ENCODE data around the gene ATMIN. TPM values are rescaled to one million over a fixed set of nuclear protein-coding genes. Genes with fewer than 3 reads are reported as not detected.

The ATMIN gene
- total and polyA plus RNA-seq, 2 of the 13 experiments (the other 11 are each of a cell fraction or from before 2014, with no cell fraction given): 34.6 to 60.4 TPM

DNA sequence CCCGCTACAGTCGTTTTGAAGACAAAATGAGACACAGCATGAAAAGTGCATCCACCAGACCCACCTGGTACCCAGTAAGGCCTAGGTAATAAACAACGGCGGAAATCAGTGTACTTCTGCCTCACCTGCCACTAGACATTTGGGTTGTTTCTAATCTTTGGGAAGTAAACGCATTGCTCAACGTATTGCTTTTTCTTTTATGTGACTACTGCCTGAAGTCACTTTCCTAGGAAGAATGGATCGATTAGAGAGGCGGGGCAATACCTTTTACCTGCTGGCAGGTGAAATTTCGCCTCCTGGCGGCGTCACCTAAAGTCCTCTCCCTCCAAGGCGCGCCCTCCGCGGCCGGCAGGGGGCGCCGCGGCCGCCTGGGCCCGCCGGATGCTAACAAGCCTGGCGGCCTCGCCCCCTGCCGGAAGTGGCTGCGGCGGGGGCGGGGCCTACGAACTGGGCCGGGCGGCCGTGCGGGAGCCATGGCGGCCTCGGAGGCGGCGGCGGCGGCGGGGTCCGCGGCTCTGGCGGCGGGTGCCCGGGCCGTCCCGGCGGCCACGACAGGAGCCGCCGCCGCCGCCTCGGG is at the start of gene ATMIN (continued):
- TF ChIP-seq, protein P1, sequence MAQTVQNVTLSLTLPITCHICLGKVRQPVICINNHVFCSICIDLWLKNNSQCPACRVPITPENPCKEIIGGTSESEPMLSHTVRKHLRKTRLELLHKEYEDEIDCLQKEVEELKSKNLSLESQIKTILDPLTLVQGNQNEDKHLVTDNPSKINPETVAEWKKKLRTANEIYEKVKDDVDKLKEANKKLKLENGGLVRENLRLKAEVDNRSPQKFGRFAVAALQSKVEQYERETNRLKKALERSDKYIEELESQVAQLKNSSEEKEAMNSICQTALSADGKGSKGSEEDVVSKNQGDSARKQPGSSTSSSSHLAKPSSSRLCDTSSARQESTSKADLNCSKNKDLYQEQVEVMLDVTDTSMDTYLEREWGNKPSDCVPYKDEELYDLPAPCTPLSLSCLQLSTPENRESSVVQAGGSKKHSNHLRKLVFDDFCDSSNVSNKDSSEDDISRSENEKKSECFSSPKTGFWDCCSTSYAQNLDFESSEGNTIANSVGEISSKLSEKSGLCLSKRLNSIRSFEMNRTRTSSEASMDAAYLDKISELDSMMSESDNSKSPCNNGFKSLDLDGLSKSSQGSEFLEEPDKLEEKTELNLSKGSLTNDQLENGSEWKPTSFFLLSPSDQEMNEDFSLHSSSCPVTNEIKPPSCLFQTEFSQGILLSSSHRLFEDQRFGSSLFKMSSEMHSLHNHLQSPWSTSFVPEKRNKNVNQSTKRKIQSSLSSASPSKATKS (CRISPR knock-in tag; IDR thresholded peaks at IDR 0.05): no peak; the same call in 1 of the 2 replicates
- TF ChIP-seq, protein P2, sequence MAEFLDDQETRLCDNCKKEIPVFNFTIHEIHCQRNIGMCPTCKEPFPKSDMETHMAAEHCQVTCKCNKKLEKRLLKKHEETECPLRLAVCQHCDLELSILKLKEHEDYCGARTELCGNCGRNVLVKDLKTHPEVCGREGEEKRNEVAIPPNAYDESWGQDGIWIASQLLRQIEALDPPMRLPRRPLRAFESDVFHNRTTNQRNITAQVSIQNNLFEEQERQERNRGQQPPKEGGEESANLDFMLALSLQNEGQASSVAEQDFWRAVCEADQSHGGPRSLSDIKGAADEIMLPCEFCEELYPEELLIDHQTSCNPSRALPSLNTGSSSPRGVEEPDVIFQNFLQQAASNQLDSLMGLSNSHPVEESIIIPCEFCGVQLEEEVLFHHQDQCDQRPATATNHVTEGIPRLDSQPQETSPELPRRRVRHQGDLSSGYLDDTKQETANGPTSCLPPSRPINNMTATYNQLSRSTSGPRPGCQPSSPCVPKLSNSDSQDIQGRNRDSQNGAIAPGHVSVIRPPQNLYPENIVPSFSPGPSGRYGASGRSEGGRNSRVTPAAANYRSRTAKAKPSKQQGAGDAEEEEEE (CRISPR knock-in tag; IDR thresholded peaks at IDR 0.05; ENCODE audit: borderline replicate concordance): no peak
- TF ChIP-seq ZNF460 (CRISPR knock-in tag; IDR thresholded peaks at IDR 0.05; ENCODE audit: borderline replicate concordance): no peak
- no peak for TF ChIP-seq TOE1 (CRISPR knock-in tag; IDR thresholded peaks at IDR 0.05)
- TF ChIP-seq SP5 (CRISPR knock-in tag; IDR thresholded peaks at IDR 0.05; ENCODE audit: borderline replicate concordance, low read depth): peak; percentile 81
- no peak for TF ChIP-seq NFE2L1 (CRISPR knock-in tag; IDR thresholded peaks at IDR 0.05; ENCODE audit: borderline replicate concordance)
- TF ChIP-seq, protein P3, sequence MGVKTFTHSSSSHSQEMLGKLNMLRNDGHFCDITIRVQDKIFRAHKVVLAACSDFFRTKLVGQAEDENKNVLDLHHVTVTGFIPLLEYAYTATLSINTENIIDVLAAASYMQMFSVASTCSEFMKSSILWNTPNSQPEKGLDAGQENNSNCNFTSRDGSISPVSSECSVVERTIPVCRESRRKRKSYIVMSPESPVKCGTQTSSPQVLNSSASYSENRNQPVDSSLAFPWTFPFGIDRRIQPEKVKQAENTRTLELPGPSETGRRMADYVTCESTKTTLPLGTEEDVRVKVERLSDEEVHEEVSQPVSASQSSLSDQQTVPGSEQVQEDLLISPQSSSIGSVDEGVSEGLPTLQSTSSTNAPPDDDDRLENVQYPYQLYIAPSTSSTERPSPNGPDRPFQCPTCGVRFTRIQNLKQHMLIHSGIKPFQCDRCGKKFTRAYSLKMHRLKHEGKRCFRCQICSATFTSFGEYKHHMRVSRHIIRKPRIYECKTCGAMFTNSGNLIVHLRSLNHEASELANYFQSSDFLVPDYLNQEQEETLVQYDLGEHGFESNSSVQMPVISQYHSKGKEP (CRISPR knock-in tag; IDR thresholded peaks at IDR 0.05): no peak
- TF ChIP-seq ZNF432 (CRISPR knock-in tag; IDR thresholded peaks at IDR 0.05; ENCODE audit: borderline replicate concordance): no peak
- TF ChIP-seq, protein P4, sequence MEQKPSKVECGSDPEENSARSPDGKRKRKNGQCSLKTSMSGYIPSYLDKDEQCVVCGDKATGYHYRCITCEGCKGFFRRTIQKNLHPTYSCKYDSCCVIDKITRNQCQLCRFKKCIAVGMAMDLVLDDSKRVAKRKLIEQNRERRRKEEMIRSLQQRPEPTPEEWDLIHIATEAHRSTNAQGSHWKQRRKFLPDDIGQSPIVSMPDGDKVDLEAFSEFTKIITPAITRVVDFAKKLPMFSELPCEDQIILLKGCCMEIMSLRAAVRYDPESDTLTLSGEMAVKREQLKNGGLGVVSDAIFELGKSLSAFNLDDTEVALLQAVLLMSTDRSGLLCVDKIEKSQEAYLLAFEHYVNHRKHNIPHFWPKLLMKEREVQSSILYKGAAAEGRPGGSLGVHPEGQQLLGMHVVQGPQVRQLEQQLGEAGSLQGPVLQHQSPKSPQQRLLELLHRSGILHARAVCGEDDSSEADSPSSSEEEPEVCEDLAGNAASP (CRISPR knock-in tag; IDR thresholded peaks at IDR 0.05; ENCODE audit: borderline replicate concordance): 0 out of 2 replicates have a peak, but pooled peaks have one; percentile 57
- TF ChIP-seq, protein P5, sequence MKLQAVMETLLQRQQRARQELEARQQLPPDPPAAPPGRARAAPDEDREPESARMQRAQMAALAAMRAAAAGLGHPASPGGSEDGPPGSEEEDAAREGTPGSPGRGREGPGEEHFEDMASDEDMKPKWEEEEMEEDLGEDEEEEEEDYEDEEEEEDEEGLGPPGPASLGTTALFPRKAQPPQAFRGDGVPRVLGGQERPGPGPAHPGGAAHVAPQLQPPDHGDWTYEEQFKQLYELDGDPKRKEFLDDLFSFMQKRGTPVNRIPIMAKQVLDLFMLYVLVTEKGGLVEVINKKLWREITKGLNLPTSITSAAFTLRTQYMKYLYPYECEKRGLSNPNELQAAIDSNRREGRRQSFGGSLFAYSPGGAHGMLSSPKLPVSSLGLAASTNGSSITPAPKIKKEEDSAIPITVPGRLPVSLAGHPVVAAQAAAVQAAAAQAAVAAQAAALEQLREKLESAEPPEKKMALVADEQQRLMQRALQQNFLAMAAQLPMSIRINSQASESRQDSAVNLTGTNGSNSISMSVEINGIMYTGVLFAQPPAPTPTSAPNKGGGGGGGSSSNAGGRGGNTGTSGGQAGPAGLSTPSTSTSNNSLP (IDR thresholded peaks at IDR 0.05; ENCODE audit: low read depth, low read length): peak; percentile 63; the same call in 1 of the 2 replicates
- no peak for TF ChIP-seq ZNF589 (CRISPR knock-in tag; conservative IDR thresholded peaks at IDR 0.05)
- TF ChIP-seq, protein P6, sequence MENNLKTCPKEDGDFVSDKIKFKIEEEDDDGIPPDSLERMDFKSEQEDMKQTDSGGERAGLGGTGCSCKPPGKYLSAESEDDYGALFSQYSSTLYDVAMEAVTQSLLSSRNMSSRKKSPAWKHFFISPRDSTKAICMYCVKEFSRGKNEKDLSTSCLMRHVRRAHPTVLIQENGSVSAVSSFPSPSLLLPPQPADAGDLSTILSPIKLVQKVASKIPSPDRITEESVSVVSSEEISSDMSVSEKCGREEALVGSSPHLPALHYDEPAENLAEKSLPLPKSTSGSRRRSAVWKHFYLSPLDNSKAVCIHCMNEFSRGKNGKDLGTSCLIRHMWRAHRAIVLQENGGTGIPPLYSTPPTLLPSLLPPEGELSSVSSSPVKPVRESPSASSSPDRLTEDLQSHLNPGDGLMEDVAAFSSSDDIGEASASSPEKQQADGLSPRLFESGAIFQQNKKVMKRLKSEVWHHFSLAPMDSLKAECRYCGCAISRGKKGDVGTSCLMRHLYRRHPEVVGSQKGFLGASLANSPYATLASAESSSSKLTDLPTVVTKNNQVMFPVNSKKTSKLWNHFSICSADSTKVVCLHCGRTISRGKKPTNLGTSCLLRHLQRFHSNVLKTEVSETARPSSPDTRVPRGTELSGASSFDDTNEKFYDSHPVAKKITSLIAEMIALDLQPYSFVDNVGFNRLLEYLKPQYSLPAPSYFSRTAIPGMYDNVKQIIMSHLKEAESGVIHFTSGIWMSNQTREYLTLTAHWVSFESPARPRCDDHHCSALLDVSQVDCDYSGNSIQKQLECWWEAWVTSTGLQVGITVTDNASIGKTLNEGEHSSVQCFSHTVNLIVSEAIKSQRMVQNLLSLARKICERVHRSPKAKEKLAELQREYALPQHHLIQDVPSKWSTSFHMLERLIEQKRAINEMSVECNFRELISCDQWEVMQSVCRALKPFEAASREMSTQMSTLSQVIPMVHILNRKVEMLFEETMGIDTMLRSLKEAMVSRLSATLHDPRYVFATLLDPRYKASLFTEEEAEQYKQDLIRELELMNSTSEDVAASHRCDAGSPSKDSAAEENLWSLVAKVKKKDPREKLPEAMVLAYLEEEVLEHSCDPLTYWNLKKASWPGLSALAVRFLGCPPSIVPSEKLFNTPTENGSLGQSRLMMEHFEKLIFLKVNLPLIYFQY (CRISPR knock-in tag; IDR thresholded peaks at IDR 0.05; ENCODE audit: borderline replicate concordance): no peak
- no peak for TF ChIP-seq PTBP1 (IDR thresholded peaks at IDR 0.05; ENCODE audit: low read depth, low read length, poor library complexity, severe bottlenecking)
- TF ChIP-seq PHF20 (CRISPR knock-in tag; IDR thresholded peaks at IDR 0.05): 0 out of 2 replicates have a peak, but pooled peaks have one; percentile 34
- peak; percentile 43; the same call in 1 of the 2 replicates for TF ChIP-seq ISL2 (CRISPR knock-in tag; IDR thresholded peaks at IDR 0.05)
